Measurements from ENCODE around the gene SYNE4.

Gene SYNE4

GRCh38 chr19:35955881-35956634 lies 52.6 kb downstream of the SYNE4 start:
- no peak for DNase-seq (ENCODE audit: low spot score)

Data from CD4-positive, alpha-beta T cell treated with Interleukin-15 for 4 hours (primary cell).